ENCODE data around the gene CEP57L1. TPM values are rescaled to one million over a fixed set of nuclear protein-coding genes. Genes with fewer than 3 reads are reported as not detected.

CEP57L1 gene
- total and polyA plus RNA-seq, 4 donors = 3.8 to 22.1 (median 10.2) TPM

DNA sequence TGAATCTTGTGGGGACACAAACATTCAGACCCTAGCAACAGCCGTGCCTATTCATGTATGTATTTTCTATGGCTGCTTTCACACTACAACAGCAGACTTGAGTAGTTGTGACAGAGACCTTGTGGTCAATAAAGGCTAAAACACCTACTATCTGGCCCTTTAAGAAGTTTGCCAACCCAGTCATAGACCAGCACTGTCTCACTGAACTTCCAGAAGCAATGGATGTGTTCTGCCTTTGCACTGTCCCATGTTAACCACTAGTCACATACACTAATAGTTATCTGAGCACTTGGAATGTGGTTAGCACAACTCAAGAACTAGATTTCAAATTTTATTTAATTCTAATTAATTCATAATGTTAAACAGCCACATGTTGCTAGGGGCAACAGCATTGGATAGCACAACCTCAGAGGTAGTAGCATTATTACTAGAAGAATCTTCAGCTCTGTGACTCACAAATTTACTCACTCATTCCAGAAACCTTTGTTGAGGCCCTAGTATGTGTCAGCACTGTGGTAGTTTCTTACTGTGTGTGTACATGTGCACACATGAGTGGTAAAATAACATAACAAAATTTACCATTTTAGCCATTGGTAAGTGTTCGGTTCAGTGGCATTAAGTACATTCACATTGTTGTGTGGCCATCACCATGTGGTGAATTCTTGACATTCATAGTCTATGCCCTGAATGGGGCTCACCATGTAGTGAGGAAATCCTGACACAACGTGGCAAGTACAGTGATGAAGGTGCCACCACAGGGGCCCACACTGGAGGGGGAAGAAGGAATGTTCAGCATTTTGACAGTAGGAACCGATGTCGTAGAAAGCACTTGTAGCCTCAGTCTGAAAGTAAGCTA, 107.3 kb downstream of the CEP57L1 start:
- no peak overlapping the region for H3K4me3 ChIP-seq (ENCODE audit: low read depth in 1 of 3, low read length in 3 of 3)
- no peaks in the 10 kb centered on the region for H3K9me3 ChIP-seq (ENCODE audit: control insufficient read depth in 4 of 4, low read length in 3 of 4)
- no peak for DNase-seq (ENCODE audit: low spot score)
- H3K9ac ChIP-seq (ENCODE audit: low read depth in 1 of 2, low read length in 2 of 2) = no peak overlapping the region
- no peaks in the 10 kb centered on the region for H3K27me3 ChIP-seq (ENCODE audit: control insufficient read depth in 4 of 4, insufficient read depth in 4 of 4, low read length in 3 of 4)
- no peak overlapping the region for H3K27ac ChIP-seq (ENCODE audit: low read depth in 1 of 2, low read length in 2 of 2)
- no peaks in the 10 kb centered on the region for H3K4me1 ChIP-seq (ENCODE audit: control insufficient read depth in 4 of 4, insufficient read depth in 4 of 4, low read length in 3 of 4)
- TF ChIP-seq, protein P1, sequence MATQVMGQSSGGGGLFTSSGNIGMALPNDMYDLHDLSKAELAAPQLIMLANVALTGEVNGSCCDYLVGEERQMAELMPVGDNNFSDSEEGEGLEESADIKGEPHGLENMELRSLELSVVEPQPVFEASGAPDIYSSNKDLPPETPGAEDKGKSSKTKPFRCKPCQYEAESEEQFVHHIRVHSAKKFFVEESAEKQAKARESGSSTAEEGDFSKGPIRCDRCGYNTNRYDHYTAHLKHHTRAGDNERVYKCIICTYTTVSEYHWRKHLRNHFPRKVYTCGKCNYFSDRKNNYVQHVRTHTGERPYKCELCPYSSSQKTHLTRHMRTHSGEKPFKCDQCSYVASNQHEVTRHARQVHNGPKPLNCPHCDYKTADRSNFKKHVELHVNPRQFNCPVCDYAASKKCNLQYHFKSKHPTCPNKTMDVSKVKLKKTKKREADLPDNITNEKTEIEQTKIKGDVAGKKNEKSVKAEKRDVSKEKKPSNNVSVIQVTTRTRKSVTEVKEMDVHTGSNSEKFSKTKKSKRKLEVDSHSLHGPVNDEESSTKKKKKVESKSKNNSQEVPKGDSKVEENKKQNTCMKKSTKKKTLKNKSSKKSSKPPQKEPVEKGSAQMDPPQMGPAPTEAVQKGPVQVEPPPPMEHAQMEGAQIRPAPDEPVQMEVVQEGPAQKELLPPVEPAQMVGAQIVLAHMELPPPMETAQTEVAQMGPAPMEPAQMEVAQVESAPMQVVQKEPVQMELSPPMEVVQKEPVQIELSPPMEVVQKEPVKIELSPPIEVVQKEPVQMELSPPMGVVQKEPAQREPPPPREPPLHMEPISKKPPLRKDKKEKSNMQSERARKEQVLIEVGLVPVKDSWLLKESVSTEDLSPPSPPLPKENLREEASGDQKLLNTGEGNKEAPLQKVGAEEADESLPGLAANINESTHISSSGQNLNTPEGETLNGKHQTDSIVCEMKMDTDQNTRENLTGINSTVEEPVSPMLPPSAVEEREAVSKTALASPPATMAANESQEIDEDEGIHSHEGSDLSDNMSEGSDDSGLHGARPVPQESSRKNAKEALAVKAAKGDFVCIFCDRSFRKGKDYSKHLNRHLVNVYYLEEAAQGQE (IDR thresholded peaks at IDR 0.05) = no peak
- no peak for TF ChIP-seq FOXA2 (IDR thresholded peaks at IDR 0.05)
- TF ChIP-seq GABPA (IDR thresholded peaks at IDR 0.05 in 1 of 2, conservative IDR thresholded peaks at IDR 0.05 in 1 of 2) = no peak
- TF ChIP-seq YY1 (IDR thresholded peaks at IDR 0.05) = no peak
- H3K36me3 ChIP-seq (ENCODE audit: control insufficient read depth in 4 of 4, insufficient read depth in 3 of 4, low read depth in 1 of 4, low read length in 3 of 4) = no peaks in the 10 kb centered on the region
- 91% methylated on average over 5 of the region's 5 CpGs for WGBS

DNA sequence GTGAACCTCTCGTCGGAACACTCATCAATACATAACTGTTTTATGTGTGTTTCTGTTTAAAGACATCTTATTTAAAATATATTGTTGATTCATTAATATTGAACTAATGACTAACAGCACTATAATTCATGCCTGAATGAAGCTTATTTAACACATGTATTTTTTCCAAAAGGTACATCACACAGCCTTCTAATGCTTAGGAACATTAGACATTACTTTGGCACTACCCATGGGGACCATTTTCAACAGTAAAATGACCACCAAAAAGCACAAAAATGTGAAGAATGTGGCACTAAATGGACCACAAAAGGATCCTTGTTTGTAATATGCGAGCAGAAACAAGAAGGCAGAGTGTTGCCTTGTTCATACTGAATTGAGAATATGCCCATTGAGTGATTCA, 109.2 kb downstream of the CEP57L1 start:
- TF ChIP-seq RAD21 (IDR thresholded peaks at IDR 0.05) (no peak), FOXA1 (IDR thresholded peaks at IDR 0.05) (no peak), HNF4G (IDR thresholded peaks at IDR 0.05) (no peak), RXRA (IDR thresholded peaks at IDR 0.05) (no peak), YY1 (IDR thresholded peaks at IDR 0.05) (no peak), FOXA2 (IDR thresholded peaks at IDR 0.05) (no peak), GABPA (IDR thresholded peaks at IDR 0.05 in 1 of 2, conservative IDR thresholded peaks at IDR 0.05 in 1 of 2) (no peak), NR2F2 (IDR thresholded peaks at IDR 0.05) (no peak), SP1 (IDR thresholded peaks at IDR 0.05) (no peak), TAF1 (conservative IDR thresholded peaks at IDR 0.05) (no peak), JUND (IDR thresholded peaks at IDR 0.05) (no peak), HNF4A (conservative IDR thresholded peaks at IDR 0.05) (no peak), EGR1 (IDR thresholded peaks at IDR 0.05; ENCODE audit: low read depth in 2 of 2) (no peak)
- TF ChIP-seq, protein P2, sequence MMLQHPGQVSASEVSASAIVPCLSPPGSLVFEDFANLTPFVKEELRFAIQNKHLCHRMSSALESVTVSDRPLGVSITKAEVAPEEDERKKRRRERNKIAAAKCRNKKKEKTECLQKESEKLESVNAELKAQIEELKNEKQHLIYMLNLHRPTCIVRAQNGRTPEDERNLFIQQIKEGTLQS (IDR thresholded peaks at IDR 0.05) = no peak
- TF ChIP-seq, protein P3, sequence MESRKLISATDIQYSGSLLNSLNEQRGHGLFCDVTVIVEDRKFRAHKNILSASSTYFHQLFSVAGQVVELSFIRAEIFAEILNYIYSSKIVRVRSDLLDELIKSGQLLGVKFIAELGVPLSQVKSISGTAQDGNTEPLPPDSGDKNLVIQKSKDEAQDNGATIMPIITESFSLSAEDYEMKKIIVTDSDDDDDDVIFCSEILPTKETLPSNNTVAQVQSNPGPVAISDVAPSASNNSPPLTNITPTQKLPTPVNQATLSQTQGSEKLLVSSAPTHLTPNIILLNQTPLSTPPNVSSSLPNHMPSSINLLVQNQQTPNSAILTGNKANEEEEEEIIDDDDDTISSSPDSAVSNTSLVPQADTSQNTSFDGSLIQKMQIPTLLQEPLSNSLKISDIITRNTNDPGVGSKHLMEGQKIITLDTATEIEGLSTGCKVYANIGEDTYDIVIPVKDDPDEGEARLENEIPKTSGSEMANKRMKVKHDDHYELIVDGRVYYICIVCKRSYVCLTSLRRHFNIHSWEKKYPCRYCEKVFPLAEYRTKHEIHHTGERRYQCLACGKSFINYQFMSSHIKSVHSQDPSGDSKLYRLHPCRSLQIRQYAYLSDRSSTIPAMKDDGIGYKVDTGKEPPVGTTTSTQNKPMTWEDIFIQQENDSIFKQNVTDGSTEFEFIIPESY (IDR thresholded peaks at IDR 0.05) = no peak
- TF ChIP-seq, protein P4, sequence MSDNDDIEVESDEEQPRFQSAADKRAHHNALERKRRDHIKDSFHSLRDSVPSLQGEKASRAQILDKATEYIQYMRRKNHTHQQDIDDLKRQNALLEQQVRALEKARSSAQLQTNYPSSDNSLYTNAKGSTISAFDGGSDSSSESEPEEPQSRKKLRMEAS (IDR thresholded peaks at IDR 0.05) = no peak
- TF ChIP-seq, protein P5, sequence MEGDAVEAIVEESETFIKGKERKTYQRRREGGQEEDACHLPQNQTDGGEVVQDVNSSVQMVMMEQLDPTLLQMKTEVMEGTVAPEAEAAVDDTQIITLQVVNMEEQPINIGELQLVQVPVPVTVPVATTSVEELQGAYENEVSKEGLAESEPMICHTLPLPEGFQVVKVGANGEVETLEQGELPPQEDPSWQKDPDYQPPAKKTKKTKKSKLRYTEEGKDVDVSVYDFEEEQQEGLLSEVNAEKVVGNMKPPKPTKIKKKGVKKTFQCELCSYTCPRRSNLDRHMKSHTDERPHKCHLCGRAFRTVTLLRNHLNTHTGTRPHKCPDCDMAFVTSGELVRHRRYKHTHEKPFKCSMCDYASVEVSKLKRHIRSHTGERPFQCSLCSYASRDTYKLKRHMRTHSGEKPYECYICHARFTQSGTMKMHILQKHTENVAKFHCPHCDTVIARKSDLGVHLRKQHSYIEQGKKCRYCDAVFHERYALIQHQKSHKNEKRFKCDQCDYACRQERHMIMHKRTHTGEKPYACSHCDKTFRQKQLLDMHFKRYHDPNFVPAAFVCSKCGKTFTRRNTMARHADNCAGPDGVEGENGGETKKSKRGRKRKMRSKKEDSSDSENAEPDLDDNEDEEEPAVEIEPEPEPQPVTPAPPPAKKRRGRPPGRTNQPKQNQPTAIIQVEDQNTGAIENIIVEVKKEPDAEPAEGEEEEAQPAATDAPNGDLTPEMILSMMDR (IDR thresholded peaks at IDR 0.05; ENCODE audit: low read depth, low read length, missing input control) = no peak
- TF ChIP-seq, protein P1 (IDR thresholded peaks at IDR 0.05) = no peak
- 85% methylated on average over 3 of the region's 3 CpGs for WGBS
- no peak overlapping the region for H3K4me3 ChIP-seq (ENCODE audit: low read depth in 1 of 3, low read length in 3 of 3)
- H3K9ac ChIP-seq (ENCODE audit: low read depth in 1 of 2, low read length in 2 of 2) = no peak overlapping the region
- H3K4me1 ChIP-seq (ENCODE audit: control insufficient read depth in 4 of 4, insufficient read depth in 4 of 4, low read length in 3 of 4) = no peaks in the 10 kb centered on the region
- DNase-seq (ENCODE audit: low spot score) = no peak
- no peaks in the 10 kb centered on the region for H3K27me3 ChIP-seq (ENCODE audit: control insufficient read depth in 4 of 4, insufficient read depth in 4 of 4, low read length in 3 of 4)
- no peaks in the 10 kb centered on the region for H3K36me3 ChIP-seq (ENCODE audit: control insufficient read depth in 4 of 4, insufficient read depth in 3 of 4, low read depth in 1 of 4, low read length in 3 of 4)
- no peaks in the 10 kb centered on the region for H3K9me3 ChIP-seq (ENCODE audit: control insufficient read depth in 4 of 4, low read length in 3 of 4)
- H3K27ac ChIP-seq (ENCODE audit: low read depth in 1 of 2, low read length in 2 of 2) = no peak overlapping the region

Data from liver (tissue), 9 donors.